ENCODE data around the gene ALDH7A1.
"Not testable (repeated sequence)": the region's sequence is repeated elsewhere in the genome, so short reads cannot be mapped to it uniquely, and the experiment has no call there.

ALDH7A1 gene

DNA sequence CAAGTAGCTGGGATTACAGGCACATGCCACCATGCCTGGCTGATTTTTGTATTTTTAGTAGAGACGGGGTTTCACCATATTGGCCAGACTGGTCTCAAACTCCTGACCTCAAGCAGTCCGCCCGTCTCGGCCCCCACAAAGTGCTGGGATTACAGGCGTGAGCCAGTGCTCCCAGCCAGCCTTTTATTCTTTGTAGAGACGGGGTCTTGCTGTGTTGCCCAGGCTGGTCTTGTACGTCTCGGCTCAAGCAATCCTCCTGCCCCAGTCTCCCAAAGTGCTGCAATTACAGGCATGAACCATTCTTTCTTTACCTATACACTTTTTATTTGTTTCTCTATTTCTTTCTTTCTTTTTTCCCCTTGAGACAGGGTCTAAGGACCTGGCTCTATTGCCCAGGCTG is 22.6 kb upstream of the ALDH7A1 start:
- not testable (repeated sequence) for H3K9ac ChIP-seq (ENCODE audit: low read depth in 1 of 2, low read length in 2 of 2); H3K4me3 ChIP-seq (ENCODE audit: low read length in 2 of 2); H3K27me3 ChIP-seq (ENCODE audit: control insufficient read depth in 2 of 2, insufficient read depth in 2 of 2, low read length in 2 of 2); H3K9me3 ChIP-seq (ENCODE audit: control insufficient read depth in 2 of 2, low read length in 2 of 2); H3K27ac ChIP-seq (ENCODE audit: low read depth in 2 of 2, low read length in 2 of 2); H3K4me1 ChIP-seq (ENCODE audit: control insufficient read depth in 2 of 2, insufficient read depth in 2 of 2, low read length in 2 of 2)
- peaks cover 17 to 26% of the 10 kb centered on the region in 2 donors for H3K36me3 ChIP-seq (ENCODE audit: control insufficient read depth in 2 of 2, insufficient read depth in 2 of 2, low read length in 2 of 2)

DNA sequence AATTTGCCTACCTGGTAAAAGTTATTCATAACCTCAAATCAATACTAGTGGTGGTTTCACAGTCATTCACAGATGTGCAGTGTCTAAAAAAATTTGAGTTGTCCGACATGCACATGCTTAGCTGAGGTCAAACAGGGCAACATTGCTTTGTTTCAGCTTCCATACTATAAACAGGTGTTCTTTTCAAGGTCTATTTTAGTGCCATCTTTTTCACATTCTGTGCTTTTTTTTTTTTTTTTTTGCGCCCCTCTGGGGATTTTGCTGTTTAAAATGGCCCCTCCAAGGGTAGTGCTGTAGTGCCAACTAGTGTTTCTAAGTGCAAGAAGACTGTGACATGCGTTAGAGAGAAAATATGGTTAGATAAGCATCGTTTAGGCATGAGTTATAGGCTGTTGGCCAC is 20.3 kb upstream of the ALDH7A1 start:
- H3K9ac ChIP-seq (ENCODE audit: low read depth in 1 of 2, low read length in 2 of 2): no peak overlapping the region
- no peak overlapping the region for H3K27ac ChIP-seq (ENCODE audit: low read depth in 2 of 2, low read length in 2 of 2)
- no peaks in the 10 kb centered on the region for H3K4me1 ChIP-seq (ENCODE audit: control insufficient read depth in 2 of 2, insufficient read depth in 2 of 2, low read length in 2 of 2)
- peaks cover 17 to 33% of the 10 kb centered on the region in 2 donors for H3K36me3 ChIP-seq (ENCODE audit: control insufficient read depth in 2 of 2, insufficient read depth in 2 of 2, low read length in 2 of 2)
- no peak overlapping the region for H3K4me3 ChIP-seq (ENCODE audit: low read length in 2 of 2)
- H3K9me3 ChIP-seq (ENCODE audit: control insufficient read depth in 2 of 2, low read length in 2 of 2): no peaks in the 10 kb centered on the region
- no peaks in the 10 kb centered on the region for H3K27me3 ChIP-seq (ENCODE audit: control insufficient read depth in 2 of 2, insufficient read depth in 2 of 2, low read length in 2 of 2)

DNA sequence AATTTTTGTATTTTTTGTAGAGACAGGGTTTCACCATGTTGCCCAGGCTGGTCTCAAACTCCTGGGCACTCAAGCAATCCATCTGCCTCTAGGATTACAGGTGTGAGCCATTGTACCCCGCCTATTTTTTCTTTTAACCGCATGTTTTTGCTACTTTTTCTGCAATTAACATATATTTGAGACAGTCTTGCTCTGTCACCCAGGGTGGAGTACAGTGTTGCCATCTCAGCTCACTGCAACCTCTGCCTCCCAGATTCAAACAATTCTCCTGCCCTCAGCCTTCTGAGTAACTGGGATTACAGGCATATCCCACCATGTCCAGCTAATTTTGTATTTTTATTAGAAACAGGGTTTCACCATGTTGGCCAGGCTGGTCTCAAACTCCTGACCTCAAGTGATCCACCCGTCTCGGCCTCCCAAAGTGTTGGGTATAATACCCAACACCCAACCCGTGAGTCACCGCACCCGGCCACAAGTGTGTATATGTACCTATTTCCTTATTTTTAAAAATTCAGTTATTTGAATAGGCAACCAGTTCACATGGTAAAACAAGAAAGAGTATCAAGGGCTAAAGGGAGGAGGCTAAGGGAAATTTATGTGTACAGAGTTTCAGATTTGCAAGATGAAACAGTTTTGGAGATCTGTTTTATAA is 19.0 kb upstream of the ALDH7A1 start:
- Histone ChIP-seq H3K27ac (ENCODE audit: low read depth in 2 of 2, low read length in 2 of 2) (no peak overlapping the region), H3K27me3 (ENCODE audit: control insufficient read depth in 2 of 2, insufficient read depth in 2 of 2, low read length in 2 of 2) (no peaks in the 10 kb centered on the region), H3K4me1 (ENCODE audit: control insufficient read depth in 2 of 2, insufficient read depth in 2 of 2, low read length in 2 of 2) (no peaks in the 10 kb centered on the region), H3K9me3 (ENCODE audit: control insufficient read depth in 2 of 2, low read length in 2 of 2) (no peaks in the 10 kb centered on the region), H3K4me3 (ENCODE audit: low read length in 2 of 2) (no peak overlapping the region), H3K9ac (ENCODE audit: low read depth in 1 of 2, low read length in 2 of 2) (no peak overlapping the region), H3K36me3 (ENCODE audit: control insufficient read depth in 2 of 2, insufficient read depth in 2 of 2, low read length in 2 of 2) (peaks cover 23 to 39% of the 10 kb centered on the region in 2 donors)

DNA sequence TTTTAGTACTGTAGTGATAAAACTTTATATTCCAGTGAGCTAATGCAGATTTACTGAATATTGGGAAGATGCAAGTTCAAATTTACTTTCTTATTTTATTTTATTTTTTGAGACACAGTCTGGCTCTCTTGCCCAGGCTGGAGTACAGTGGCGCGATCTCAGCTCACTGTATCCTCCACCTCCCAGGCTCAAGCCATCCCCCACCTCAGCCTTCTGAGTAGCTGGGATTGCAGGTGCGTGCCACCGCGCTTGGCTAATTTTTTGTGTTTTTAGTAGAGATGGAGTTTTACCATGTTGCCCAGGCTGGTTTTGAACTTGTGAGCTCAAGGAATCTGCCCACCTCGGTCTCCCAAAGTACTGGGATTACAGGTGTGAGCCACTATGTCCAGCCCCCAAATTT is 15.6 kb upstream of the ALDH7A1 start:
- Histone ChIP-seq H3K4me1 (ENCODE audit: control insufficient read depth in 2 of 2, insufficient read depth in 2 of 2, low read length in 2 of 2) (no peaks in the 10 kb centered on the region), H3K27ac (ENCODE audit: low read depth in 2 of 2, low read length in 2 of 2) (no peak overlapping the region), H3K9me3 (ENCODE audit: control insufficient read depth in 2 of 2, low read length in 2 of 2) (no peaks in the 10 kb centered on the region), H3K27me3 (ENCODE audit: control insufficient read depth in 2 of 2, insufficient read depth in 2 of 2, low read length in 2 of 2) (no peaks in the 10 kb centered on the region), H3K36me3 (ENCODE audit: control insufficient read depth in 2 of 2, insufficient read depth in 2 of 2, low read length in 2 of 2) (peaks cover 11 to 37% of the 10 kb centered on the region in 2 donors), H3K4me3 (ENCODE audit: low read length in 2 of 2) (no peak overlapping the region), H3K9ac (ENCODE audit: low read depth in 1 of 2, low read length in 2 of 2) (no peak overlapping the region)

DNA sequence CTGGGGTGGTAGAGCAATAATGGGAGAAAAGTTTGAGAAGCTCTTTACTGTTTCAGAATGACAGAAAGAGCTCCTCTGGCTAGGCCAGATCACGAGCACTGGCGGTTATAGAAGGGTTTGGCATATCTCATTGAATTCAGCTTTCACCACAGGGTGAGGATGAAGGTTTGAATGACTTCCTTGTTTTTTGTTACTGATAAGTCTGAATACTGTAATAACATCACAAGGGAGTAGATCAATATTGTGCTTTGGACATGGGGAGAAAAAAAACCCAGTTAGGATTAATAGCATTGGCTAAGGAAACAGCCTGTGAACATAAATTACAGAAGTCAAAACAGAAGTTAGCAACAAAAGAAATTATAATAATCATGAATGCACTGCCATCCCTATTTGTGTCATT is 15.1 kb upstream of the ALDH7A1 start:
- Histone ChIP-seq H3K9me3 (ENCODE audit: control insufficient read depth in 2 of 2, low read length in 2 of 2) (no peaks in the 10 kb centered on the region), H3K36me3 (ENCODE audit: control insufficient read depth in 2 of 2, insufficient read depth in 2 of 2, low read length in 2 of 2) (peaks cover 11 to 37% of the 10 kb centered on the region in 2 donors), H3K4me1 (ENCODE audit: control insufficient read depth in 2 of 2, insufficient read depth in 2 of 2, low read length in 2 of 2) (no peaks in the 10 kb centered on the region), H3K4me3 (ENCODE audit: low read length in 2 of 2) (no peak overlapping the region), H3K27ac (ENCODE audit: low read depth in 2 of 2, low read length in 2 of 2) (no peak overlapping the region), H3K27me3 (ENCODE audit: control insufficient read depth in 2 of 2, insufficient read depth in 2 of 2, low read length in 2 of 2) (no peaks in the 10 kb centered on the region), H3K9ac (ENCODE audit: low read depth in 1 of 2, low read length in 2 of 2) (no peak overlapping the region)

DNA sequence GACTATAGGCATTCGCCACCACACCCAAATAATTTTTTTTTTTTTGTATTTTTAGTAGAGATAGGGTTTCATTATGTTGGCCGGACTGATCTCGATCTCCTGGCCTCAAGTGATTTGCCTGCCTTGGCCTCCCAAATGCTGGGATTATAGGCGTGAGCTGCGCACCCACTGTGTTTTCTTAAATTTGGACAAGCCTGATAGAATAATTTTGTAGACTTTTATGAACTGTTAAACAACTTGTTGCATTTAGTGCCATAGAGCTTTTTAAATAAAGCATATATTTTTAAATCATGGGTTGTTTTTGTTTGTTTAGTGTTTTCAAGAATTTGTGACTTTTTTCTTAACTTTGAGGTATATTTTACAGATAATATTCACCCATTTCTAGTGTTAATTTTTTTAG is 10.5 kb upstream of the ALDH7A1 start:
- H3K9me3 ChIP-seq (ENCODE audit: control insufficient read depth in 2 of 2, low read length in 2 of 2): no peaks in the 10 kb centered on the region
- H3K27ac ChIP-seq (ENCODE audit: low read depth in 2 of 2, low read length in 2 of 2): no peak overlapping the region
- peaks cover 16 to 36% of the 10 kb centered on the region in 2 donors for H3K36me3 ChIP-seq (ENCODE audit: control insufficient read depth in 2 of 2, insufficient read depth in 2 of 2, low read length in 2 of 2)
- H3K4me3 ChIP-seq (ENCODE audit: low read length in 2 of 2): no peak overlapping the region
- H3K27me3 ChIP-seq (ENCODE audit: control insufficient read depth in 2 of 2, insufficient read depth in 2 of 2, low read length in 2 of 2): no peaks in the 10 kb centered on the region
- H3K4me1 ChIP-seq (ENCODE audit: control insufficient read depth in 2 of 2, insufficient read depth in 2 of 2, low read length in 2 of 2): peaks cover 8 to 9% of the 10 kb centered on the region in 2 donors
- H3K9ac ChIP-seq (ENCODE audit: low read depth in 1 of 2, low read length in 2 of 2): no peak overlapping the region

DNA sequence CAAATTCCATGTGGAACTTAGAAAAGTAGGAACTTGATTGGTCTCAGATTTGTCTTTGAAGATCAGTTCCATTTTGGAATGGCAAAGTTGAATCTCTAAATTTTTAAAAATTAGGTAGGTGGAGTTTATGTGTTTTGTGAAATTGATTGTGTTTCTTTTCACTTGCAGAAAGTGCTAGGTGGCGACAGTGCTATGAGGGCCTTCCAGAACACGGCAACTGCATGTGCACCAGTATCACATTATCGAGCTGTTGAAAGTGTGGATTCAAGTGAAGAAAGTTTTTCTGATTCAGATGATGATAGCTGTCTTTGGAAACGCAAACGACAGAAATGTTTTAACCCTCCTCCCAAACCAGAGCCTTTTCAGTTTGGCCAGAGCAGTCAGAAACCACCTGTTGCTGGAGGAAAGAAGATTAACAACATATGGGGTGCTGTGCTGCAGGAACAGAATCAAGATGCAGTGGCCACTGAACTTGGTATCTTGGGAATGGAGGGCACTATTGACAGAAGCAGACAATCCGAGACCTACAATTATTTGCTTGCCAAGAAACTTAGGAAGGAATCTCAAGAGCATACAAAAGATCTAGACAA is 8.5 kb upstream of the ALDH7A1 start:
- Histone ChIP-seq H3K9ac (ENCODE audit: low read depth in 1 of 2, low read length in 2 of 2) (no peak overlapping the region), H3K36me3 (ENCODE audit: control insufficient read depth in 2 of 2, insufficient read depth in 2 of 2, low read length in 2 of 2) (peaks cover 9 to 22% of the 10 kb centered on the region in 2 donors), H3K9me3 (ENCODE audit: control insufficient read depth in 2 of 2, low read length in 2 of 2) (no peaks in the 10 kb centered on the region), H3K27ac (ENCODE audit: low read depth in 2 of 2, low read length in 2 of 2) (no peak overlapping the region), H3K27me3 (ENCODE audit: control insufficient read depth in 2 of 2, insufficient read depth in 2 of 2, low read length in 2 of 2) (no peaks in the 10 kb centered on the region), H3K4me3 (ENCODE audit: low read length in 2 of 2) (no peak overlapping the region), H3K4me1 (ENCODE audit: control insufficient read depth in 2 of 2, insufficient read depth in 2 of 2, low read length in 2 of 2) (peaks cover 9 to 13% of the 10 kb centered on the region in 2 donors)

DNA sequence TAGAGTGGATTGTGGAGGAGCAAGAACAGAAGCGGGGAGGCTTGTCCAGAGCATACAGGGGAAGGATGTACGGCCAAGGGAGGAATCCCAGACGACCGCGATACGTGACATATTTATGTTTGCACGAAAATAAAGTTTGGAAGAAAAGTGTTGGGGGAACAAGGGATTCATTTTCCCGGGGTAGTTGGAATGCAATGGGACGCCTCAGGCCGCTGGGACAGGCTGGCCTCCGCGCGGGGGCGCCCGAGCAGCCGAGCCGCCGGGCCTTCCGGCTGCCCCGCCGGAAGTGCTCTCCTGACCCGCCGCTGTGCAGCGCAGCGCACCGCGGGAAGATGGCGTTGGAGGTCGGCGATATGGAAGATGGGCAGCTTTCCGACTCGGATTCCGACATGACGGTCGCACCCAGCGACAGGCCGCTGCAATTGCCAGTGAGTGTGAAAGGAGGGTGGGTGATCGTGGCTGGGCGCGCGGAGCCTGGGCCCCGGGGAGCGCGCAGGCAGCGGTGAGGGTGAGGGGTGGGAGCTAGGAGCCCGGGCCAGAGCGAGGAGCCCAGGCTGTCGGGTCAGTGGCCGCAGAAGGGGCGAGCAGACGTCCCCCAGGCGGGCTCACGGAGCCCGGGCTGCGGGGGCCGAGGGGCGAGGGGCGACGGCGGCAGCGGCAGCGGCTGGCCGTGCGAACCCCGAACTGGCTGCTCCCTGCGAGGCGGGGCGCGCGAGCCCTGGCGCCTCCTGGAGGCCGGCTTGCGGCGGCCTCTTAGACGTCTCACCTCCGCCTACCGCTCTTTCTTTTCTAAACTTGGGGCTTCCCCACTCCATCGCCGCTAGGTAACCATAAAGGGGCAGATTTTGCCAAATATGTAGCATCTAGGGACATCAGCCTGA is 5.9 kb upstream of the ALDH7A1 start, which contains the start of gene PHAX:
PHAX (plus strand) TSS at position 317 of the 881 bp plus-strand sequence; CDS start at position 333, 16 bp downstream.
- H3K9me3 ChIP-seq (ENCODE audit: control insufficient read depth in 2 of 2, low read length in 2 of 2): no peaks in the 10 kb centered on the region
- no peaks in the 10 kb centered on the region for H3K27me3 ChIP-seq (ENCODE audit: control insufficient read depth in 2 of 2, insufficient read depth in 2 of 2, low read length in 2 of 2)
- H3K4me1 ChIP-seq (ENCODE audit: control insufficient read depth in 2 of 2, insufficient read depth in 2 of 2, low read length in 2 of 2): peaks cover 9 to 13% of the 10 kb centered on the region in 2 donors
- peak within 1 kb of the TSS; percentile 86 to 89 for H3K27ac ChIP-seq (ENCODE audit: low read depth in 2 of 2, low read length in 2 of 2)
- H3K36me3 ChIP-seq (ENCODE audit: control insufficient read depth in 2 of 2, insufficient read depth in 2 of 2, low read length in 2 of 2): peaks cover 5 to 12% of the 10 kb centered on the region in 2 donors
- peak within 1 kb of the TSS; percentile 87 to 95 for H3K9ac ChIP-seq (ENCODE audit: low read depth in 1 of 2, low read length in 2 of 2)
- peak within 1 kb of the TSS; percentile 98 to 99 for H3K4me3 ChIP-seq (ENCODE audit: low read length in 2 of 2)

DNA sequence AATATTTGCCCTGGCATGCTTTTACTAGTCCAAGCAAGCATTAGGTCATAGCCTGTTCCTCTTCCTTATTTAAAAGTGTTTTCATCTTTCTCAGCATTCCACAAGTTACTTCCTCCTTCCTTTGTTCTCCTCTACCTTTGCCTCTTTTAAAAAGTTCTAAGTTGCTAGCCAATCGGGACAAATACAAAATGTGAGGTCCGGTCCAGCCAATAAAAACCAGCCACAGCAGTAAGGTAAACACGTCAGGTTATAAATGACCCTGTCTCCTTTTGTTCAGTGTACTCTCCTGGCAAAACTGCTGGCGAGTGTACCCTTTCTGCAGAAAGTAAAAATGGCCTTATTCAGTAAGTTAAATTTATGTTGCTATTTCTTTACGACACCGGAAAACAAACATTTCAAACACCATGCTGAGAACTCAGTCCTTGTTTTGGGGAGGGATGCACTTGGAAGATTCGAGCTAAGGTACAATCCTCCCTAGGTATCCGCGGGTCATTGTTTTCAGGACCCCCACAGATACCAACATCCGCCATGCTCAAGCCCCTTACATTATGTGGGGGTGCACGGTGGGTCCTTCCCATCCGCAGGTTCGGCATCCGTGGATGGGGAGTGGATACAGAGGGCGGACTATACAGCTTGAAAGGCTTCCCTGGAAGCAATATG is 5.1 kb upstream of the ALDH7A1 start:
- peak overlapping the region; percentile 98 to 99 for H3K4me3 ChIP-seq (ENCODE audit: low read length in 2 of 2)
- H3K27me3 ChIP-seq (ENCODE audit: control insufficient read depth in 2 of 2, insufficient read depth in 2 of 2, low read length in 2 of 2); H3K9me3 ChIP-seq (ENCODE audit: control insufficient read depth in 2 of 2, low read length in 2 of 2): not testable (repeated sequence)
- H3K9ac ChIP-seq (ENCODE audit: low read depth in 1 of 2, low read length in 2 of 2): peak overlapping the region in 1 of 2 donors; percentile 95
- H3K27ac ChIP-seq (ENCODE audit: low read depth in 2 of 2, low read length in 2 of 2): peak overlapping the region; percentile 62 to 86
- peaks cover 5 to 12% of the 10 kb centered on the region in 2 donors for H3K36me3 ChIP-seq (ENCODE audit: control insufficient read depth in 2 of 2, insufficient read depth in 2 of 2, low read length in 2 of 2)
- peaks cover 9 to 13% of the 10 kb centered on the region in 2 donors for H3K4me1 ChIP-seq (ENCODE audit: control insufficient read depth in 2 of 2, insufficient read depth in 2 of 2, low read length in 2 of 2)
